ENCODE measurements around the gene PHC3. TPM values are rescaled to one million over a fixed set of nuclear protein-coding genes. Genes with fewer than 3 reads are reported as not detected.

PHC3 gene
- total RNA-seq, 1 donor = 36.9 TPM

GRCh38 chr3:170108955-170109354 is 72.6 kb downstream of the PHC3 start:
- no peak for TF ChIP-seq CTCF (IDR thresholded peaks at IDR 0.05; ENCODE audit: extremely low read depth, low read depth, low read length)
- H3K4me1 ChIP-seq (ENCODE audit: insufficient read depth, low read length) = peaks cover 6% of the 10 kb centered on the region
- no peak overlapping the region for H3K4me3 ChIP-seq (ENCODE audit: insufficient read depth, low read length)
- H3K27ac ChIP-seq (ENCODE audit: low read depth, low read length) = no peak overlapping the region
- no peak overlapping the region for H2AFZ ChIP-seq (ENCODE audit: low read length)
- DNase-seq (ENCODE audit: insufficient read length, low spot score, missing footprints) = no peak
- no peak overlapping the region for H3K4me2 ChIP-seq (ENCODE audit: insufficient read depth, low read length)
- no peaks in the 10 kb centered on the region for H3K9me3 ChIP-seq (ENCODE audit: low read depth, low read length)
- H3K27me3 ChIP-seq (ENCODE audit: insufficient read depth, low read length) = no peaks in the 10 kb centered on the region
- H3K79me2 ChIP-seq (ENCODE audit: insufficient read depth, low read length) = peaks cover 6% of the 10 kb centered on the region
- H4K20me1 ChIP-seq (ENCODE audit: insufficient read depth, low read length) = peaks cover 6% of the 10 kb centered on the region
- peaks cover 33% of the 10 kb centered on the region for H3K36me3 ChIP-seq (ENCODE audit: insufficient read depth, low read length)

GRCh38 chr3:170107941-170108340 is 73.6 kb downstream of the PHC3 start:
- Histone ChIP-seq H3K79me2 (ENCODE audit: insufficient read depth, low read length) (peaks cover 6% of the 10 kb centered on the region), H2AFZ (ENCODE audit: low read length) (no peak overlapping the region), H3K36me3 (ENCODE audit: insufficient read depth, low read length) (peaks cover 32% of the 10 kb centered on the region), H3K4me2 (ENCODE audit: insufficient read depth, low read length) (no peak overlapping the region), H4K20me1 (ENCODE audit: insufficient read depth, low read length) (peaks cover 6% of the 10 kb centered on the region), H3K9me3 (ENCODE audit: low read depth, low read length) (no peaks in the 10 kb centered on the region), H3K27me3 (ENCODE audit: insufficient read depth, low read length) (no peaks in the 10 kb centered on the region), H3K4me3 (ENCODE audit: insufficient read depth, low read length) (no peak overlapping the region), H3K4me1 (ENCODE audit: insufficient read depth, low read length) (peaks cover 6% of the 10 kb centered on the region), H3K27ac (ENCODE audit: low read depth, low read length) (no peak overlapping the region)
- TF ChIP-seq CTCF (IDR thresholded peaks at IDR 0.05; ENCODE audit: extremely low read depth, low read depth, low read length) = no peak
- no peak for DNase-seq (ENCODE audit: insufficient read length, low spot score, missing footprints)

GRCh38 chr3:170102431-170102830 is 79.1 kb downstream of the PHC3 start:
- no peak for TF ChIP-seq CTCF (IDR thresholded peaks at IDR 0.05; ENCODE audit: extremely low read depth, low read depth, low read length)
- H3K79me2 ChIP-seq (ENCODE audit: insufficient read depth, low read length) = no peaks in the 10 kb centered on the region
- no peaks in the 10 kb centered on the region for H3K27me3 ChIP-seq (ENCODE audit: insufficient read depth, low read length)
- H3K4me1 ChIP-seq (ENCODE audit: insufficient read depth, low read length) = no peaks in the 10 kb centered on the region
- H4K20me1 ChIP-seq (ENCODE audit: insufficient read depth, low read length) = no peaks in the 10 kb centered on the region
- no peak overlapping the region for H3K4me3 ChIP-seq (ENCODE audit: insufficient read depth, low read length)
- H2AFZ ChIP-seq (ENCODE audit: low read length) = no peak overlapping the region
- H3K9me3 ChIP-seq (ENCODE audit: low read depth, low read length) = no peaks in the 10 kb centered on the region
- peaks cover 54% of the 10 kb centered on the region for H3K36me3 ChIP-seq (ENCODE audit: insufficient read depth, low read length)
- no peak for DNase-seq (ENCODE audit: insufficient read length, low spot score, missing footprints)
- no peak overlapping the region for H3K27ac ChIP-seq (ENCODE audit: low read depth, low read length)
- H3K4me2 ChIP-seq (ENCODE audit: insufficient read depth, low read length) = no peak overlapping the region

GRCh38 chr3:170100944-170101343 is 80.6 kb downstream of the PHC3 start:
- peaks cover 3% of the 10 kb centered on the region for H3K79me2 ChIP-seq (ENCODE audit: insufficient read depth, low read length)
- H3K27me3 ChIP-seq (ENCODE audit: insufficient read depth, low read length) = no peaks in the 10 kb centered on the region
- no peaks in the 10 kb centered on the region for H3K4me1 ChIP-seq (ENCODE audit: insufficient read depth, low read length)
- H3K36me3 ChIP-seq (ENCODE audit: insufficient read depth, low read length) = peaks cover 64% of the 10 kb centered on the region
- DNase-seq (ENCODE audit: insufficient read length, low spot score, missing footprints) = no peak
- H2AFZ ChIP-seq (ENCODE audit: low read length) = no peak overlapping the region
- H3K27ac ChIP-seq (ENCODE audit: low read depth, low read length) = no peak overlapping the region
- no peaks in the 10 kb centered on the region for H3K9me3 ChIP-seq (ENCODE audit: low read depth, low read length)
- TF ChIP-seq CTCF (IDR thresholded peaks at IDR 0.05; ENCODE audit: extremely low read depth, low read depth, low read length) = no peak
- no peak overlapping the region for H3K4me3 ChIP-seq (ENCODE audit: insufficient read depth, low read length)
- no peak overlapping the region for H3K4me2 ChIP-seq (ENCODE audit: insufficient read depth, low read length)
- no peaks in the 10 kb centered on the region for H4K20me1 ChIP-seq (ENCODE audit: insufficient read depth, low read length)
